Amniotic epithelial cell (primary cell): ENCODE data around the gene FHL1.

ENCODE experiments used
- DNase-seq: peaks from one replicate; pipeline ENCODE4 v3.0.0-alpha.2; 2010; ENCODE audit warnings: low read depth

Gene FHL1

GRCh38 chrX:136185401-136186022 lies 38.2 kb downstream of the FHL1 start:
- peak; percentile 73 for DNase-seq

- no peak for DNase-seq
These were observed 38.7 kb downstream of the FHL1 start for GRCh38 chrX:136186023-136186413.

- peak; percentile 40 for DNase-seq
These were observed 41.9 kb downstream of the FHL1 start for GRCh38 chrX:136189222-136189621.

- DNase-seq = no peak
These were observed 42.8 kb downstream of the FHL1 start for GRCh38 chrX:136190038-136190713.

- no peak for DNase-seq
These were observed 43.8 kb downstream of the FHL1 start for GRCh38 chrX:136191171-136191570.

GRCh38 chrX:136192135-136192534 lies 44.8 kb downstream of the FHL1 start:
- DNase-seq = no peak

- DNase-seq = peak; percentile 88
These were observed 45.6 kb downstream of the FHL1 start for GRCh38 chrX:136192839-136193414.

- peak; percentile 43 for DNase-seq
These were observed 46.4 kb downstream of the FHL1 start for GRCh38 chrX:136193771-136194170.

GRCh38 chrX:136194536-136194935 lies 47.2 kb downstream of the FHL1 start:
- no peak for DNase-seq

GRCh38 chrX:136195247-136195646 lies 47.9 kb downstream of the FHL1 start:
- DNase-seq = no peak

- DNase-seq = no peak
These were observed 49.4 kb downstream of the FHL1 start for GRCh38 chrX:136196691-136197155.

GRCh38 chrX:136198010-136198409 lies 50.7 kb downstream of the FHL1 start:
- no peak for DNase-seq

- DNase-seq = no peak
These were observed 51.4 kb downstream of the FHL1 start for GRCh38 chrX:136198678-136199243.

GRCh38 chrX:136199365-136199764 lies 52.0 kb downstream of the FHL1 start:
- peak; percentile 25 for DNase-seq

GRCh38 chrX:136200466-136200865 lies 53.1 kb downstream of the FHL1 start:
- peak; percentile 36 for DNase-seq

- no peak for DNase-seq
These were observed 54.3 kb downstream of the FHL1 start for GRCh38 chrX:136201601-136202000.

GRCh38 chrX:136202889-136203288 lies 55.6 kb downstream of the FHL1 start:
- peak; percentile 78 for DNase-seq

- DNase-seq = no peak
These were observed 56.1 kb downstream of the FHL1 start for GRCh38 chrX:136203438-136203837.

GRCh38 chrX:136203951-136204350 lies 56.6 kb downstream of the FHL1 start:
- DNase-seq = no peak

GRCh38 chrX:136204571-136204970 lies 57.2 kb downstream of the FHL1 start:
- DNase-seq = no peak

GRCh38 chrX:136205882-136206380 lies 58.6 kb downstream of the FHL1 start:
- DNase-seq = no peak

- DNase-seq = no peak
These were observed 59.6 kb downstream of the FHL1 start for GRCh38 chrX:136206916-136207315.

- DNase-seq = no peak
These were observed 60.2 kb downstream of the FHL1 start for GRCh38 chrX:136207546-136207945.
